GM12872 (cell line): ENCODE measurements around the gene SEPTIN1.

Experiments used
- CTCF ChIP-seq: IDR thresholded peaks from 3 replicates; pipeline ENCODE4 v1.5.1; 2011; ENCODE audit warnings: low read depth, mild to moderate bottlenecking, low read length, moderate library complexity; ENCODE audit not compliant: insufficient read depth

SEPTIN1 gene

DNA sequence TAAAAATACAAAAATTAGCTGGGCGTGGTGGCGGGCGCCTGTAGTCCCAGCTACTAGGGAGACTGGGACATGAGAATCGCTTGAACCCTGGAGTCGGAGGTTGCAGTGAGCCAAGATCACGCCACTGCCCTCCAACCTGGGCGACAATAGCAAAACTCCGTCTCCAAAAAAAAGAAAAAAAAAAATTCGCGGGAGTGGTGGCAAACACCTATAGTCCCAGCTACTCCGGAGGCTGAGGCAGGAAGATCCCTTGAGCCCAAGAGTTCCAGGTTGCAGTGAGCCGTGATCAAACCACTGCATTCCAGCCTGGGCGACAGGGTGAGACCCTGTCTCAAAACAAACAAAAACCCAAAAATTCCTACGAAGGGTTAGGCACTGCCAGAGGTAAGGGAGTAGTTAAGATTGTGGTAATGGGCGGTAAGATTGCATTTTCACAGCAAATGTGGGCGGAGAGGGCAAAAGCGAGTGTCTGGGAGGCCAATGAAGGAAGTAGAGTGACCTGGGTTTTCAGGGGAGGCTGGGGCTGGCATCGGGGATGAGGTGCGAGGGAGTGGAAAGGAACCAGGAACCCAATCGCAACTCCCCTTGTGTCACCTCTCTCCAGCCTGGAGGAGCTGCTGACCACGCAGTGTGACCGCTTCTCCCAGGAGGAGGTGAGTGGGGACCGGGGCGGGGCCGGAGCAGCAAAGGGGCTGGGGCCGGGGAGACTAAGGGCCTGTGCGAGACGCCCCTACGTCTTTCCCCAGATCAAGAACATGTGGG, 5.1 kb downstream of the SEPTIN1 start:
- TF ChIP-seq CTCF, result no peak

DNA sequence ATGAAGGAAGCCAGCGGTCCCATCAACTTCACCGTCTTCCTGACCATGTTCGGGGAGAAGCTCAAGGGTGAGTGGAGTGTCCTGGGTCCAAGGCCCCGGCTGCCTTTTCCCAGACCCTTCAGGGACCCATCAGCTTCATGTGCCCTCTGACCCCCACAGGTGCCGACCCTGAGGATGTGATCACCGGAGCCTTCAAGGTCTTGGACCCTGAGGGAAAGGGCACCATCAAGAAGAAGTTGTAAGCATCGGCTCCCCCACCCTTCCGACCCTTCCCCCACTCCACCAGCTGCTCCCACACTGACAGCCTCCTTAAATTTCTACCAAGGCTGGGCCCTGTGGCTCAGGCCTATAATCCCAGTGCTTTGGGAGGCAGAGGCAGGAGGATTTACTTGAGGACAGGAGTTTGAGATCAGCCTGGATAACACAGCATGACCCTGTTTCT, 5.9 kb downstream of the SEPTIN1 start:
- no peak for TF ChIP-seq CTCF

GRCh38 chr16:30375864-30376263, 6.5 kb downstream of the SEPTIN1 start:
- TF ChIP-seq CTCF, result no peak

DNA sequence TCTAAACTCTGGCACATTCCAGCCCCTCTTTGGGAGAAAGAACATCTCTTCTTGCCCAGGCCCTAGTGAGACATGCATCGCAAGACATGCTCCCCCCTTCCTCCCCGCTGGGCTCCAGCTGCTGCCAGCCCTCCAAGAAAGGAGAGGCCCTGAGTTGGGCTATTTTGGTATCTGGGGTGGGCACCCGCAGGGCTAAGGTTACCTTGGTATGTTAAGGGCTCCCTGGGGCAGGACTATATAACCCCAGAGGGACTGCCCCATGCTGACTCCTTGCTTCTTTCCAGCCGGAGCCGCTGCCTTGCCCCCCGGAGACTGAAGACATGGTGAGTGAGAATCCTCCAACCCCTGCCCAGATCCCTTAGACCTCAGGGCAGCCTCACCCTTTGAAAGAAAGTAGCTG, 7.8 kb downstream of the SEPTIN1 start, which contains the start of gene MYL11:
TSS of gene MYL11 (plus strand) at position 265 of the 400 bp plus-strand sequence. CDS start at position 321, 56 bp downstream.
- no peak for TF ChIP-seq CTCF

- no peak for TF ChIP-seq CTCF
These were observed 9.6 kb downstream of the SEPTIN1 start for GRCh38 chr16:30372725-30373124.

DNA sequence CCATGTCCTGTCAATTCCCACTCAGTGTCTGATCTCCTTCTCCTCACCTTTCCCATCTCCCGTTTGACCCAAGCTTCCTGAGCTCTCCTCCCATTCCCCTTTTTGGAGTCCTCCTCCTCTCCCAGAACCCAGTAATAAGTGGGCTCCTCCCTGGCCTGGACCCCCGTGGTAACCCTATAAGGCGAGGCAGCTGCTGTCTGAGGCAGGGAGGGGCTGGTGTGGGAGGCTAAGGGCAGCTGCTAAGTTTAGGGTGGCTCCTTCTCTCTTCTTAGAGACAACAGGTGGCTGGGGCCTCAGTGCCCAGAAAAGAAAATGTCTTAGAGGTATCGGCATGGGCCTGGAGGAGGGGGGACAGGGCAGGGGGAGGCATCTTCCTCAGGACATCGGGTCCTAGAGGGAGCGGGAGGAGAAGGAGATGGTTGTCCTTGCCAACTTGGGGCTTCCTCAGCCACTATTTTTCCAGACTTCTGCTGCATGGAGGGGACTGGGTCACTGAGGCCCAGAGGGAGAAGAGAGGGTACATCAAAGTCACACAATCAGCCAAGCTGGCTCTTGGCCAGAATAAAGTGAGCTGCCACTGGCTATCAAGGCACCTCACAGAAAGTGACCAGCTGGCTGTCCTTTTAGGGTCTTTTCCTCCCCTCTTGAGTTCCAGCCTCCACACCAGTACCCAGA, 10.2 kb downstream of the SEPTIN1 start:
- no peak for TF ChIP-seq CTCF

- TF ChIP-seq CTCF, result no peak
These were observed 11.0 kb downstream of the SEPTIN1 start for GRCh38 chr16:30371248-30371816.
